ENCODE measurements around the gene HBS1L.

HBS1L gene

GRCh38 chr6:135036731-135037420, 17.7 kb downstream of the HBS1L start:
- no peak for DNase-seq (ENCODE audit: low read depth)

GRCh38 chr6:135033238-135033637, 21.4 kb downstream of the HBS1L start:
- no peak for DNase-seq (ENCODE audit: low read depth)

GRCh38 chr6:135030532-135031178, 24.0 kb downstream of the HBS1L start:
- DNase-seq (ENCODE audit: low read depth) = no peak

GRCh38 chr6:135030056-135030473, 24.6 kb downstream of the HBS1L start:
- DNase-seq (ENCODE audit: low read depth) = no peak

- DNase-seq (ENCODE audit: low read depth) = no peak
Observed at GRCh38 chr6:135025775-135026174, 28.8 kb downstream of the HBS1L start.

- DNase-seq (ENCODE audit: low read depth) = no peak
Observed at GRCh38 chr6:135025175-135025574, 29.4 kb downstream of the HBS1L start.

- no peak for DNase-seq (ENCODE audit: low read depth)
Observed at GRCh38 chr6:135022050-135022697, 32.4 kb downstream of the HBS1L start.

- no peak for DNase-seq (ENCODE audit: low read depth)
Observed at GRCh38 chr6:135021310-135022049, 33.1 kb downstream of the HBS1L start.

- no peak for DNase-seq (ENCODE audit: low read depth)
Observed at GRCh38 chr6:135018941-135019340, 35.7 kb downstream of the HBS1L start.

GRCh38 chr6:135018052-135018451, 36.6 kb downstream of the HBS1L start:
- no peak for DNase-seq (ENCODE audit: low read depth)

- DNase-seq (ENCODE audit: low read depth) = no peak
Observed at GRCh38 chr6:135014353-135014832, 40.2 kb downstream of the HBS1L start.

- no peak for DNase-seq (ENCODE audit: low read depth)
Observed at GRCh38 chr6:135013211-135013610, 41.4 kb downstream of the HBS1L start.

GRCh38 chr6:135012764-135013163, 41.9 kb downstream of the HBS1L start:
- DNase-seq (ENCODE audit: low read depth) = no peak

GRCh38 chr6:135012349-135012748, 42.3 kb downstream of the HBS1L start:
- DNase-seq (ENCODE audit: low read depth) = no peak

GRCh38 chr6:135008941-135009290, 45.7 kb downstream of the HBS1L start:
- DNase-seq (ENCODE audit: low read depth) = no peak

GRCh38 chr6:135008072-135008940, 46.3 kb downstream of the HBS1L start:
- no peak for DNase-seq (ENCODE audit: low read depth)

GRCh38 chr6:135006386-135006914, 48.2 kb downstream of the HBS1L start:
- DNase-seq (ENCODE audit: low read depth) = no peak

- DNase-seq (ENCODE audit: low read depth) = no peak
Observed at GRCh38 chr6:135004399-135004798, 50.2 kb downstream of the HBS1L start.

- DNase-seq (ENCODE audit: low read depth) = no peak
Observed at GRCh38 chr6:135002974-135003703, 51.5 kb downstream of the HBS1L start.

GRCh38 chr6:135002229-135002844, 52.3 kb downstream of the HBS1L start:
- DNase-seq (ENCODE audit: low read depth) = no peak

Data from activated T-cell treated with anti-CD3 and anti-CD28 coated beads for 48 hours (primary cell).